Measurements from ENCODE around the gene MAP3K7.

MAP3K7 gene

DNA sequence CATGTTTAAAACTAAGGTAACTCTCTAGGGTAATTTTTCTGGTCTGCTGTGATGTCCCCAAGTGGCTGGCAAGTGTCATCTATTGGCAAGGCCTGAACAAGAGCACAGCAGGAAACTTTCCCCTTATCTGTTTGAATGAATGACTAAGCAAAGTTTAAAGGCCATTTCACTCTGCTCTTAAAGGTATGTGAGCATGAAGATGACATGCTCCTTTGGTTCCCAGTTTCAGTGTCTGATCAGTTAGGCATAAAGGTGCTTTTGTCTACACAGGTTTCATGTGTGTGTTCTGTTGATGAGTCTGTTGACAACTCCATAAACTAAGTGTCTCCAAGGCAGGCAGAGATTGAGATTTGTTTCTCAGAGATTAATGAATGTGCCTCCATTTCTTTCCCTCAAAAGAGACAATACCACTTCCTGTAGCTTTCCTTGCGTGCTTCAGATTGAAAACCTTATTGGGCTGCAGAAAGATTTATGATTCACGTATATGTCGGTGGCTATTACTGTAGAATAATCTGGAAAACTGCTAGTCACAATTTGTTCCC, 83.9 kb downstream of the MAP3K7 start:
- no peak overlapping the region for H3K4me3 ChIP-seq (ENCODE audit: low read depth in 1 of 2, low read length in 2 of 2)
- H3K27ac ChIP-seq (ENCODE audit: low read depth, low read length) = no peak overlapping the region
- H3K36me3 ChIP-seq (ENCODE audit: control insufficient read depth in 1 of 2, insufficient read depth in 2 of 2, low read length in 2 of 2) = no peaks in the 10 kb centered on the region
- no peaks in the 10 kb centered on the region for H3K9me3 ChIP-seq (ENCODE audit: control insufficient read depth in 1 of 2, low read length in 2 of 2)
- no peak overlapping the region for H3K9ac ChIP-seq (ENCODE audit: low read depth in 1 of 2, low read length in 2 of 2)
- no peaks in the 10 kb centered on the region for H3K27me3 ChIP-seq (ENCODE audit: control insufficient read depth in 1 of 2, insufficient read depth in 2 of 2, low read length in 2 of 2)
- H3K4me1 ChIP-seq (ENCODE audit: control insufficient read depth in 1 of 2, insufficient read depth in 2 of 2, low read length in 2 of 2) = peaks cover 0 to 10% of the 10 kb centered on the region in 2 donors

DNA sequence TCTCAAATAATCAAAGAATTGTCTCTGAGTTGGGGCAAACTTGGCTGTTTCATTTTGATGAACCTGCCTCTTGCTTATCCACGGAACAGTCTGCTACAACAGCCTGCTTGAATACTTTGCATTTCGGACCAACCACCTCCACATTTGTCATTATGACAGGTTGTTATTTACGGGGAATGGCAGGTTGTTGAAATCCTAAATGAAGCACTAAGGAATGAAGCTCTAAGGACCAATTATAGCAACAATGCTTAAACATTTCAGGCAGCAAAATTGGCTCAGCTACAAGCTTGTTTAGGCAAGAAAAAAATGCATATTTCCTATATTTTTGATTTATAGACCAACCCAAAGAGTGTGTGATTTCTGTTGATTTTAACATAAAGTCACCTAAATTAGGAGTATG, 84.5 kb downstream of the MAP3K7 start:
- Histone ChIP-seq H3K4me1 (ENCODE audit: control insufficient read depth in 1 of 2, insufficient read depth in 2 of 2, low read length in 2 of 2) (peaks cover 0 to 10% of the 10 kb centered on the region in 2 donors), H3K4me3 (ENCODE audit: low read depth in 1 of 2, low read length in 2 of 2) (no peak overlapping the region), H3K9ac (ENCODE audit: low read depth in 1 of 2, low read length in 2 of 2) (no peak overlapping the region), H3K36me3 (ENCODE audit: control insufficient read depth in 1 of 2, insufficient read depth in 2 of 2, low read length in 2 of 2) (no peaks in the 10 kb centered on the region), H3K27ac (ENCODE audit: low read depth, low read length) (no peak overlapping the region), H3K9me3 (ENCODE audit: control insufficient read depth in 1 of 2, low read length in 2 of 2) (no peaks in the 10 kb centered on the region), H3K27me3 (ENCODE audit: control insufficient read depth in 1 of 2, insufficient read depth in 2 of 2, low read length in 2 of 2) (no peaks in the 10 kb centered on the region)

DNA sequence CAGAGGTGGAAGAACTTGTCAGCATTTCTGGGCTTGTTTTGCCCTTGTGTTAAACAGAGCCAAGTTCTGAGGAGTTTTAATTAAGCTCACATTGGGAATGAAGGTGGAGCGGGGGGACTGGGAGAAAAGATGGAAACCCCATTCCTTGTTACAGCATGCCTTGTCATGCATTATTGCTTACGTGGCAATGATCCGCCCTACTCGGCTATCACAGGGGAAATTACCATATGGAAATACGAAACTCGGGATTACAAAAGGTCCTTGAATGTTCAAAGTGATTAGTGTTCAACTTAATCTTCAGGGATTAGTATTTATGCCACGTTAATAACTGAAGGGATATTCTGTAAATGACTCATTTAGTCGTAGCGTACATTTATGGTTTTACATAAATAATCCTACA, 86.4 kb downstream of the MAP3K7 start:
- no peaks in the 10 kb centered on the region for H3K27me3 ChIP-seq (ENCODE audit: control insufficient read depth in 1 of 2, insufficient read depth in 2 of 2, low read length in 2 of 2)
- no peak overlapping the region for H3K4me3 ChIP-seq (ENCODE audit: low read depth in 1 of 2, low read length in 2 of 2)
- H3K36me3 ChIP-seq (ENCODE audit: control insufficient read depth in 1 of 2, insufficient read depth in 2 of 2, low read length in 2 of 2) = no peaks in the 10 kb centered on the region
- H3K4me1 ChIP-seq (ENCODE audit: control insufficient read depth in 1 of 2, insufficient read depth in 2 of 2, low read length in 2 of 2) = peaks cover 0 to 10% of the 10 kb centered on the region in 2 donors
- no peak overlapping the region for H3K9ac ChIP-seq (ENCODE audit: low read depth in 1 of 2, low read length in 2 of 2)
- H3K9me3 ChIP-seq (ENCODE audit: control insufficient read depth in 1 of 2, low read length in 2 of 2) = no peaks in the 10 kb centered on the region
- no peak overlapping the region for H3K27ac ChIP-seq (ENCODE audit: low read depth, low read length)

DNA sequence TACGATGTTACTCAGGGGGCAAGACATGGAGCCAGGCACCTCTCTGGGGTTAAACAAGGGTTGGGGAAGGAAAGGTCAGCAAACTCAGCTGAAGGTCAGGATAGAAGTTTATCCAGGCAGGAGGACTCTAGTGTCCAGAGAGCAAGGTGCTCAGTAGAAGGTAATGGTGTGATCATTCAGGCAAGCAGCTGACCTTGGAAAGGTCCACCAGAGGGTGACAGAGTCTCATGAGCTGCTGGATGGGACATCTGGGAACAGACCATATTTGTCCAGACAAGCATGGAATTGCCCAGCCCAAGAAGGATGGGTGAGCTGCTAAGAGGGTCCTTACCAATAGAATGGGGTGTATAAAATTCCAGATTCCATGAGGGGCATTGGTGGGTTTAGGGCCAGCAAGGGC, 89.5 kb downstream of the MAP3K7 start:
- Histone ChIP-seq H3K27ac (ENCODE audit: low read depth, low read length) (no peak overlapping the region), H3K36me3 (ENCODE audit: control insufficient read depth in 1 of 2, insufficient read depth in 2 of 2, low read length in 2 of 2) (no peaks in the 10 kb centered on the region), H3K27me3 (ENCODE audit: control insufficient read depth in 1 of 2, insufficient read depth in 2 of 2, low read length in 2 of 2) (peaks cover 0 to 2% of the 10 kb centered on the region in 2 donors), H3K4me1 (ENCODE audit: control insufficient read depth in 1 of 2, insufficient read depth in 2 of 2, low read length in 2 of 2) (peaks cover 0 to 1% of the 10 kb centered on the region in 2 donors), H3K9ac (ENCODE audit: low read depth in 1 of 2, low read length in 2 of 2) (no peak overlapping the region), H3K4me3 (ENCODE audit: low read depth in 1 of 2, low read length in 2 of 2) (no peak overlapping the region), H3K9me3 (ENCODE audit: control insufficient read depth in 1 of 2, low read length in 2 of 2) (no peaks in the 10 kb centered on the region)

DNA sequence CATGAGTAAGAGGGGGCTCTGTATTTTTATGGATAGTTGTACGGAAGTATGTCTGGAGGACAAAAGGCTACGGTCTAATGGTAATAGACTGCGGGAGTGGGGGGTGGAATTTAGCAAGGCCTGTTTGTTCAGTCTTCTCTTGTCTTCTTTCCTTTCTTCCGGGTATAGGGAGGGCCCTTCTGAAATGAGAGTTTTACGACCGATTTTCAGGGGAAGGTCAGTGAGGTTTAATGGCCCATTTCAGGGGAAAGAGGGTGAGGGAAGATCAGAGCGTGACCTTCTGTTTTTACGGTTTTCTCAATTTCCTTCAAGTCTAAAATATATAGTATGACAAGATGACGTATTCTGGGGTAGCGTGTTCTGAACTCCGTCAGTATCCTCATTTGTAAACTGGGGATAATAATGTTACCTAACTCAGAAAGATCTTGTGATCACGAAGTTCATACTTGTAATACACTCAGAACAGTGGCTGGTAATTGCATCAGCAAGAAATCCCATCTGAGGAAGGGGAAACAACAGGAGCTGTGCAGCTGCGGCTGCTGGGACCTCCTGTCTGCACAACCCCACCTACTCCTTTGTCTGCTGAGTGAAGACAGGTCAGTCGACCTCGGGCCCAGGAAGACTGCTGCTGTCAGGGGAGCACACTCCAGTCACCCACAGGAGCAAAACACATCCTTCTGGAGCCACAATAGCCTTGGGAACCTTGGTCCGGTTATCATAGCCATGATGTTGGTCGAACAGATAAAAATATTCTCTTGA, 90.4 kb downstream of the MAP3K7 start:
- H3K27ac ChIP-seq (ENCODE audit: low read depth, low read length) = no peak overlapping the region
- H3K4me3 ChIP-seq (ENCODE audit: low read depth in 1 of 2, low read length in 2 of 2) = no peak overlapping the region
- H3K9me3 ChIP-seq (ENCODE audit: control insufficient read depth in 1 of 2, low read length in 2 of 2) = no peaks in the 10 kb centered on the region
- H3K36me3 ChIP-seq (ENCODE audit: control insufficient read depth in 1 of 2, insufficient read depth in 2 of 2, low read length in 2 of 2) = no peaks in the 10 kb centered on the region
- H3K4me1 ChIP-seq (ENCODE audit: control insufficient read depth in 1 of 2, insufficient read depth in 2 of 2, low read length in 2 of 2) = no peaks in the 10 kb centered on the region
- peaks cover 0 to 2% of the 10 kb centered on the region in 2 donors for H3K27me3 ChIP-seq (ENCODE audit: control insufficient read depth in 1 of 2, insufficient read depth in 2 of 2, low read length in 2 of 2)
- H3K9ac ChIP-seq (ENCODE audit: low read depth in 1 of 2, low read length in 2 of 2) = no peak overlapping the region

DNA sequence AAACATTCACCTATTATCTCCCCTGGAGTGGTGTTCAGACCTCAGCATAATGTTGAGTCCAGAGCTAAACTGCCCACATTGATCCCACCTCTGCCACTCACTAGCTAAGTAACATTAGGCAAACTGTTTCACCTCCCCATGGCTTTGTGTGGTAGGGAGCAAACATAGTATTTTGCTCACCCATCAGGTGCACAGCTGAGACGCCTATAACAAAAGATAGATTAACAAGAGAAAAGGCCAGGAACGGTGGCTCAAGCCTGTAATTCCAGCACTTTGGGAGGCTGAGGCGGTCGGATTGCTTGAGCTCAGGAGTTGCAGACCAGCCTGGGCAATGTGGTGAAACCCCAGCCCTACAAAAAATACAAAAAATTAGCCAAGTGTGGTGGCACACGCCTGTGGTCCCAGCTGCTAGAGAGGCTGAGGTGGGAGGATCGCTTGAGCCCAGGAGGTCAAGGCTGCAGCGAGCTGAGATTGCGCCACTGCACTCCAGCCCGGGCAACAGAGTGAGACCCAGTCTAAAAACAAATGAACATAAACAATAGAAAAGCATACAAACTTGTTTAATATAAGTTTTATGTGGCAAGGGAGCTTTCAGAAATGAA, 91.6 kb downstream of the MAP3K7 start:
- peaks cover 0 to 2% of the 10 kb centered on the region in 2 donors for H3K27me3 ChIP-seq (ENCODE audit: control insufficient read depth in 1 of 2, insufficient read depth in 2 of 2, low read length in 2 of 2)
- no peaks in the 10 kb centered on the region for H3K36me3 ChIP-seq (ENCODE audit: control insufficient read depth in 1 of 2, insufficient read depth in 2 of 2, low read length in 2 of 2)

DNA sequence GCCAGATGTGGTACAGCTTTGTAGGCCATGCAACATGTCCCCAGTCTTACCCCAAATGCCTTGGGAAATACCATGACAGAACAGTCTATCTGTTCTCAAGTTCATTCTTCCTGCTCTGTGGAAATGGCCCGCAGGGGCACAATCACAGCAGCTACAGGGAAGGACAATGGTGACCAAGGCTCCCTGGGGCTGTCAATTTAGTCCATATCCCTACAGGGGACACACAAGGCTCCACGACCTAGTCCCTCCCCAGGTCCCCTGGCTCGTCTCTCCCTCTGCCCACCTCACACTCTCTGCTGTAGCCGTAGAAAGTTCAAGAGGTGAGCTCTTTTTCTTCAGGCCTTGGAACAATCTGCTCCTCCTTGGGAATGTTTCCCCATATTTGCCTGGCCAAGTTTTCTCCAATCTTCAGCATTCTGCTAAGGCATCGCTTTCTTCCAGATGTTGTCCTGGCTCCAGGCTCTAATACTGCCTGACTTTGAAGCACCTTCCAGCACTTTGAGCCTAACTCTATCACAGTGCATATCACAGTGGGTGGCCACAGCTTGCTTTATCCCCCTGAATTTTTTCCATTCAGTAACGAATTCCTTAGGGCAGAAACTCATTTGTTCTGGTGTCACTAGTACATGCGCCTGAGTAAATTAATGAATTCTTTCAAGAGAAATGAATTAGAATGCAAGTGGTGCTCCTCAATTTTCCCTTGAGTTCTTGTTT, 92.6 kb downstream of the MAP3K7 start:
- no peak overlapping the region for H3K9ac ChIP-seq (ENCODE audit: low read depth in 1 of 2, low read length in 2 of 2)
- peaks cover 0 to 2% of the 10 kb centered on the region in 2 donors for H3K27me3 ChIP-seq (ENCODE audit: control insufficient read depth in 1 of 2, insufficient read depth in 2 of 2, low read length in 2 of 2)
- no peaks in the 10 kb centered on the region for H3K36me3 ChIP-seq (ENCODE audit: control insufficient read depth in 1 of 2, insufficient read depth in 2 of 2, low read length in 2 of 2)
- no peak overlapping the region for H3K4me3 ChIP-seq (ENCODE audit: low read depth in 1 of 2, low read length in 2 of 2)
- no peak overlapping the region for H3K27ac ChIP-seq (ENCODE audit: low read depth, low read length)
- no peaks in the 10 kb centered on the region for H3K4me1 ChIP-seq (ENCODE audit: control insufficient read depth in 1 of 2, insufficient read depth in 2 of 2, low read length in 2 of 2)
- H3K9me3 ChIP-seq (ENCODE audit: control insufficient read depth in 1 of 2, low read length in 2 of 2) = no peaks in the 10 kb centered on the region

More for the DNA sequence above, 91.6 kb downstream of the MAP3K7 start:
- Histone ChIP-seq H3K4me1 (ENCODE audit: control insufficient read depth in 1 of 2, insufficient read depth in 2 of 2, low read length in 2 of 2) (no peaks in the 10 kb centered on the region), H3K9ac (ENCODE audit: low read depth in 1 of 2, low read length in 2 of 2) (no peak overlapping the region), H3K27ac (ENCODE audit: low read depth, low read length) (no peak overlapping the region), H3K4me3 (ENCODE audit: low read depth in 1 of 2, low read length in 2 of 2) (no peak overlapping the region), H3K9me3 (ENCODE audit: control insufficient read depth in 1 of 2, low read length in 2 of 2) (no peaks in the 10 kb centered on the region)

DNA sequence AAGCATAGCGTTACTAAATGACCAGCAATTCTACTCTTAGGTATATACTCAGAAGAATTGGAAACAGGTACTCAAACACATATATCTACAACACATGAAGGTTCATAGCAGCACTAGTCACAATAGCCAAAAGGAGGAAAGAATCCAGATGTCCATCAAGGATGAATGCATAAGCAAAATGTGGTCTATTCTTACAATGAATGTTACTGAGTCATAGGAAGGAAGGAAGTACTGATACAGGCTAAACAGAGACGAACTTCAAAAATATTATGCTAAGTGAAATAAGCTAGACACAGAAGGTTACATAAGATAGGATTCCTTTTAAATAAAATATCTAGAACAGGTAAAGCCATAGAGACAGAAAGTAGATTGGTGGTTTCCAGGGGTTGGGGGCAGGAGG, 93.5 kb downstream of the MAP3K7 start:
- Histone ChIP-seq H3K36me3 (ENCODE audit: control insufficient read depth in 1 of 2, insufficient read depth in 2 of 2, low read length in 2 of 2) (no peaks in the 10 kb centered on the region), H3K27me3 (ENCODE audit: control insufficient read depth in 1 of 2, insufficient read depth in 2 of 2, low read length in 2 of 2) (peaks cover 0 to 2% of the 10 kb centered on the region in 2 donors), H3K9me3 (ENCODE audit: control insufficient read depth in 1 of 2, low read length in 2 of 2) (no peaks in the 10 kb centered on the region)

DNA sequence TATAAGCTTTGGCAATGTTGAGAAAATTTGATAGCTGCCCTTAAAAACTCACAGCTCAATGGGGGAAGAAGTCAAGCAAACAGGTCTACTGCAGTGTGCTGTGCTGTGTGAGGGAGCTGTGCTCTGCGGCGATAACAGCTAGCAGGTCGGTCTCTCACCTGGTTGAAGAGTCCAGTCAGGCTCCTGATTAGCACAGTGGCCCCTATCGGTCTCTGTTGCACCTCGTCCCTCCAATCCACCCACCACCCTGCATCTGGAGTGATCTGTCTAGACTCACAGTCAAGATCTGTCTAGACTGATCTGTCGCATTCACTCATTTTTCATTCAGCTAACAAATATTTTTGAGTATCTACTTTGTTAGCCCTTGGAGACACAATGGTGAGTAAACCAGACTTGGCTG, 94.1 kb downstream of the MAP3K7 start:
- Histone ChIP-seq H3K9ac (ENCODE audit: low read depth in 1 of 2, low read length in 2 of 2) (no peak overlapping the region), H3K4me1 (ENCODE audit: control insufficient read depth in 1 of 2, insufficient read depth in 2 of 2, low read length in 2 of 2) (no peaks in the 10 kb centered on the region), H3K9me3 (ENCODE audit: control insufficient read depth in 1 of 2, low read length in 2 of 2) (no peaks in the 10 kb centered on the region), H3K36me3 (ENCODE audit: control insufficient read depth in 1 of 2, insufficient read depth in 2 of 2, low read length in 2 of 2) (no peaks in the 10 kb centered on the region), H3K4me3 (ENCODE audit: low read depth in 1 of 2, low read length in 2 of 2) (no peak overlapping the region), H3K27me3 (ENCODE audit: control insufficient read depth in 1 of 2, insufficient read depth in 2 of 2, low read length in 2 of 2) (peaks cover 0 to 2% of the 10 kb centered on the region in 2 donors), H3K27ac (ENCODE audit: low read depth, low read length) (no peak overlapping the region)

More for the DNA sequence above, 93.5 kb downstream of the MAP3K7 start:
- Histone ChIP-seq H3K4me1 (ENCODE audit: control insufficient read depth in 1 of 2, insufficient read depth in 2 of 2, low read length in 2 of 2) (no peaks in the 10 kb centered on the region), H3K9ac (ENCODE audit: low read depth in 1 of 2, low read length in 2 of 2) (no peak overlapping the region), H3K27ac (ENCODE audit: low read depth, low read length) (no peak overlapping the region), H3K4me3 (ENCODE audit: low read depth in 1 of 2, low read length in 2 of 2) (no peak overlapping the region)

DNA sequence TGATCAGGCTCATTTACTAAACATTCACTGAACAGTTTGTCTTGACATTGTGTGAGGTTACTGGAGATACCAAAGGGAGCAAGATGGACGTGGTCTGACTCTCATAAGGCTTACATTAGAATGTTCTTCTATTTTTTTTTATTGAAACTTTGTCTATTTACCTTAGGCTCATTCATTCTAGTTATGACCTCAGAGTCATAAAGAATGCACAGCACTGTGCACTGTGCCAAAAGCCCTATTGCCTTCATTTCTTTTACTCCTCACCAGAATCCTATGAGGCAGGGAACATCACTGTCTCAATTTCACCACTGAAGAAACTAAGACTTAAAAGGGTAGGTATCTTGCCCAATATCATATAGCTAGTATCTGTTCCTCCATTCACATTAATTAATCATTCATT, 94.5 kb downstream of the MAP3K7 start:
- Histone ChIP-seq H3K9me3 (ENCODE audit: control insufficient read depth in 1 of 2, low read length in 2 of 2) (no peaks in the 10 kb centered on the region), H3K27ac (ENCODE audit: low read depth, low read length) (no peak overlapping the region), H3K4me1 (ENCODE audit: control insufficient read depth in 1 of 2, insufficient read depth in 2 of 2, low read length in 2 of 2) (no peaks in the 10 kb centered on the region), H3K9ac (ENCODE audit: low read depth in 1 of 2, low read length in 2 of 2) (no peak overlapping the region), H3K4me3 (ENCODE audit: low read depth in 1 of 2, low read length in 2 of 2) (no peak overlapping the region), H3K27me3 (ENCODE audit: control insufficient read depth in 1 of 2, insufficient read depth in 2 of 2, low read length in 2 of 2) (peaks cover 0 to 2% of the 10 kb centered on the region in 2 donors), H3K36me3 (ENCODE audit: control insufficient read depth in 1 of 2, insufficient read depth in 2 of 2, low read length in 2 of 2) (no peaks in the 10 kb centered on the region)
